GM19351 (cell line): ENCODE measurements around the gene SGMS2.

Source experiments
- ATAC-seq: cut with Tn5 transposase; IDR thresholded peaks from one replicate; pipeline ENCODE4 v1.9.1; 2021; ENCODE audit warnings: mild to moderate bottlenecking, moderate library complexity; ENCODE audit not compliant: unreplicated experiment

The SGMS2 gene

DNA sequence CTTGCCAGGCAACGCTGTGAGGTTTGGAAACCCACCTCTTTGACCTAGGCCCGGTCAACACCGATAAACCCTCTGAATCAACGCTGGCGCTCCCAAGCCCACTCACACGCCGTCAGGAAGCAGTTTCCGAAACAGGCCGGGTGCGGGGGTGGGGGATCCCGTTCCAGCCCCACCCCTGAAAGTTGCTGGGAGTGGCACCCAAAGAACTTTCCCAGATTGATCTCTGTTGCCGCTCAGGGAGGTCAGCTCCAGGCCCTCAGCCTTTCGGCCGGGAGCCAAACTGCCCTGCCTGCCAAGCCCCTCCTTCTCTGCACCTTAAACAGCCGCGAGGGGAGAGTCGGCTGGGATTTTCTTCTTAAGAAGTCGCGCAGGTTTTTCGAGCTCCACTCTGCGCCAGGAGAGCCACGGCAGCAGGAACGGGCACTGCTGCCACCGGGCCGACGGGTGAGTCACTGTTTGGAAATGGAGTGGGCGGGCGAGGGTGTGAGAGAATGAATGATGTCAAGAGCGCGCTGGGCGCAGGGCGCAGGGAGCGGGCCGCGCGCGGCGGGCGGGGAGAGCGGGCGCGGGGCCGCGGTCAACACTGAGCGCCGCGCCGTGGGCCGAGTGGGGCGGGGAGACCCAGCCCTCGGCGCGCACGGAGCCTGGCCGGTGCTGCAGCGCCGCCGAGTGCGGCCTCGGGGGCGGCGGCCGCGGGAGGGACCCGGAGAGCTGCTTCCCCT is at the start of gene SGMS2:
TSS of gene SGMS2 (plus strand) at position 583 of the 722 bp plus-strand sequence. CDS start 70,622 bp downstream, outside the sequence.
- ATAC-seq: peak; percentile 67

DNA sequence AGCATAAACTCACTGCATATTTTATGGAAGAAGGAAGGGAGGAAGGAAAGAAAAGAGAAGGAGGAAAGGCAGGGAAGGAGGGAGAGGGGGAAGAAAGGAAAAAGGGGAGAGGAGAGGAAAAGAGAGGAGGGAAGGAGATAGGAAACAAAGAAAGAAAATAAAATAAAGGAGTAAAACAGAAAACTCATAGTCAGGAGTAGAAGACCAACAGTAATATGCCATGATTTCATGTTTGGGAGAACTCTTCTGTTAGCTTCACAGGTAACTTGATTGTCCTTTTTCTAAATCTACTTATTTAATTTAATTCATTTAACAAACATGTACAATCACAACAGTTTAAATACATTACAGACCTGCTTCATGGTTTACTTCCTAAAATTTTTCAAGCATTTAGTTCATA is 46.8 kb upstream of the SGMS2 start:
- ATAC-seq: no peak

DNA sequence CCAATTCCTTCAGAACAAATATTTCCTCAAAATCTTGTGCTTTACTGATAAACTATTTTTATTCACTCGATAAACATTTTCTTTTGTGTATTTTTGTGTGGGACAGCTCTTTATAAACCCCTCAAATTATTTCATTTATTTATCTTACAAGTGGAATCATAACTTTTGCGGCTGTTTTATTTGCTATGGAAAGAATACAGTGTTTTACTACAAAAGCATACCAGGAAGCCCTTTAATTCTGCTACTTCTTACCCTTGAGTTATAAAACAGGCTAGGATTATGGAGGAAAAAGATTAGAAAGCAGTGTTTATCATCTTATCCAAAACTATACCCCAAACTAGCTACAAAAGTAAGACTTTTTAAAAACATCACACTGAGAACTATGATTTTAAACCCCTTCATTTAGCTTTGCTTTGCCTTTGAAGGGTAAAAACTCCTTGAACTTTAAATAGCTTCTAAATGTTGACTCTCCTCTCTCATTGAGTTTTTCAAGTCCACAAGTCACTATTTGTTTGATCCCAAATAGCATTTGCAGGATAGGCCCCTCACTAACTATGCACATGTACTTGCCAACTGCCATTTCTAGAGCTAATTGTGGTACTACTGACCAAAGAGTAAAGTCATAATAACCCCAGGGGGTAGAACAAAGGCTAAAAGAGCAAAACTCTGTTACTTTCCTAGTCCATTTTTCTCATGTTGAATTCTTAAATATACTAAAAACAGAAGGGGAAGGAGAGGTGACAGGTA is 45.8 kb upstream of the SGMS2 start:
- no peak for ATAC-seq

DNA sequence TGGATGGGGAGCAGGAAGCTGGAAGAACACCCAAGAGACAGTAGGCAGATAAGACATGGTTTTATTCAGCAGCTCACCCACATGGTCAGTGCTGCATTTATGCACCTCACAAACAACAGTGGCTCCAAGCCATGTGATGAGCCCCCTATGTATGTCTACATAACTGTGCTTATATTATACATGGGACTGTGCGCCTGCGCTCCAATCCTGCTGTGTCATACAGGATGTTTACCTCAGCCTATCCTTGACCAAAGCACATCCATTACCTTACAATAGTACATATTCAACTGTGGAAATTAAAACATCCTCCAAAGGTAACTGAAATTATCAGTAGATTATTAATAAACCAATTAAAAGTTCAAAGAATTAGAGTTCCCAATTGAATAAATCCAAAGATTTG is 44.1 kb upstream of the SGMS2 start:
- no peak for ATAC-seq

DNA sequence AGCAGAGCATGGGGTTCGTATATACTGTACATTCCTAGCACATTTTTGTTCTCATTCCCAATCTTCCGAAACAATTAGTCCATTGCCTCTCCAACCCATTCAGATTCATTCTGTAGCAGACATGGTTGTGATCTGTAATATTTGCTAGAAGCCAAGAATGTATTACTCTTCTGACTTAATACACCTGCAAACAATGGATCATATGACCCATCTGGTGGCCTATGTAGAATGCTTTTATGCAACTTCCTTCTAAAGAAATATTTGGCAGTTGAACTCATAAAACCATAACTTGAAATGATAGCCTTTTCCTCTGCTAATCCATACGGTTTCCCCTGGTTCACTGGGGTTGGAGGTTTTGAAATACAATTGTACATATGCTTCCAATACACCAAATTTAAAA is 32.8 kb upstream of the SGMS2 start:
- ATAC-seq: no peak

DNA sequence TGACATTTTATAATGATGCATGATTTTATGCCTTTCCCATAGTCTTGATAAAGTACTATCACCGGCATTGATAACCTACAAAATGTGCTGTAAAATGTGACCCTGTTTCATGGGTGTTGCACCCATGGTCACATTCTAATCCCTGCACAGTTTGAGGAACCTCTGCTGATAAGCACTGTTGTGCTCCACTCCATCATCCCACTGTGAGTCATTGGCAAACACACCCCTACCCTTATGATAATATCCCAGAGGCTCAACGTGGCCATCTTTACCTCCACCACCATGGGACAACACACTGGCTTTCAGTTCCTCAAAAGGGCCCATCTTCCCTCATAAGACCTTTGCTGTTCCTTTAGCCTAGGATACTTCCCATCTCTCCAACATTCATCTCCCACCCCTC is 32.0 kb upstream of the SGMS2 start:
- ATAC-seq: no peak

DNA sequence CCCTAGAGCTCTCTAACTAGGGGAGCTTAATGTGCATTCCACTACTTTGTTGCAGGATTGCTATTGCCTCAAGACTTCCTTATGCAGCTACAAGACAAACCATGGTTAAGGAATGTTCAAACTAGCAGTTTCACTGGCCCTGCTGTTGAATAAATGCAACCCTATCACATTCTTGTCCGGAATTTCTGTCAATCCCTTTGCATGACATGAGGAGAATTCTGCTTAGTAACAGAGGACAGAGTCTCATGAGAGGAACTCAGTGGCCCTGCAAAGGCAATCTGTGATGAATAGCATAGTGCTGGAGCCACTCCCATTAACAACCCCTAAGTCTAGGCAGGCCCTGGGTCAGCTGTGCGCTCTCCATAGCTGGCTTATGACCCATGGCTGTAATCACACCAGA is 30.7 kb upstream of the SGMS2 start:
- ATAC-seq: no peak

DNA sequence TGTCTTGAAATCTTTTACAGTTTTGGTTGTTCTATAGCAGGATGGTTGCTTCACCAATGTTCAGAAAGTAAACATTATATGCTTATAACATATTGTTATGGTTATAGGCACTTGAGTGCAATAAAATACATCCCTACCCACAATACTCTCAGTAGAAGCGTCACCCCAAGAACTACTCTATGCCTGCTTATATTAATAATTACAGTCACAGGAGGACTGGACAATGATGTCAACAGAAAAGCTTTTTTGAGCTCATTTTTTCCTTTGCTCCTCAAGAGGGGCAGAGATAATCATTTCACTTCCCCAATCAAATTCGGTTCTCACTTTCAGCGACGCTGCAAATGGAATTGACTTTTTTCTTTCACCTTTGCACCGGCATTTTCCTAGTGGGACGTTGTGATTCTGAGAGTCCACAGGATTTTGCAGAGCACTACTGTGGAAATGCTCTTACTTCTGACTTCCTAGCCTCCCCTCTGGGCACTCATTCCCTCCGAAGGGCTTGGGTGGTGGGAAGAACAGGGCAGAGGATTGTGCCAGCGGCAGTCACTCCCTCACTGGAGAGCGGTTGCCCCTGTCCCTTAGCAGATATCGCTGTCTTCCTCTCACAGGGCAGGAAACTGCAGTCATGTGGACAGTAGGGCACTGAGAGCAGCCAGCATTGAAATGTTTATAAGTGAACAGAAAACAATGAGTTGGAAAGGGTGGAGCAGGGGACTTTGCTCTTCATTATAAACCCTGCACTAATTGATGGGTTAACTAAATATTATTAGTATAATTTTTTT is 24.9 kb upstream of the SGMS2 start:
- no peak for ATAC-seq

DNA sequence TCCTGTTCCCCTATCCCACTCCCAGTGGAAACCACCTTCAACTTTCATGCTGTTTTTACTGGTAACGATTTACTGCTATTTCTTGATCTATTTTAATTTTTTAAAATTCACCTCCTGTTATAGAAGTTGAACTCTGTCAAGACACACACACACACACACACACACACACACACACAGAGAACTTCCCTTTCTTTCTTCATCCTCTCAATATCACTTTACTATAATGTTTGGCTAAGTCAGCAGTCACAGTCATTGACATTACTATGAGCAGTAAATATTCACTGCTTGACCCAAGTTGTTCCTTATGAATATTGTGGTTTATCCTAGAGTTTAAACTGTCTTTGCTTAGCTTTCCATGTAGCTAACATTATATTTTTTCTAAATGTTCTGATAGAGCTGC is 24.0 kb upstream of the SGMS2 start:
- no peak for ATAC-seq

DNA sequence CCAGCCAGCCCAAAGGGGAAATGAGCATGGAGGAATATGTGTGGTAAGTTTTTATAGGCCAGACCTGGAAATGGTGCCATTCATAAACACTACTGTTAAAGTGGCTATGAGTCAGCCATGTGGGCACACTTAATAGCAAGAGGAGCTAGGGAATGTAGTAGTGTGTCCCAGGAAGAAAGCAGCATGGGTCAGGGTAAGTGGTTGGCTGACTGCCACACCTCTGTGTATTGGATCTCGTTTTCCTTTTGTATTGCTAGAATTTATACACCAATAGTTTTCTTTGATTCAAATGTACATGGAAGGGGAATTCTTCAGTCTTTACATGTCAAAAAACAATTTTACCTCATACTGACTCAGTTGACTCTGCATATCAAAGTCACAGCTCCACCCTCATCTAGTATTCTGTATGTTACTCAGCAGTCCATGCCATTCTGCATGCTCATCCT is 22.9 kb upstream of the SGMS2 start:
- no peak for ATAC-seq

DNA sequence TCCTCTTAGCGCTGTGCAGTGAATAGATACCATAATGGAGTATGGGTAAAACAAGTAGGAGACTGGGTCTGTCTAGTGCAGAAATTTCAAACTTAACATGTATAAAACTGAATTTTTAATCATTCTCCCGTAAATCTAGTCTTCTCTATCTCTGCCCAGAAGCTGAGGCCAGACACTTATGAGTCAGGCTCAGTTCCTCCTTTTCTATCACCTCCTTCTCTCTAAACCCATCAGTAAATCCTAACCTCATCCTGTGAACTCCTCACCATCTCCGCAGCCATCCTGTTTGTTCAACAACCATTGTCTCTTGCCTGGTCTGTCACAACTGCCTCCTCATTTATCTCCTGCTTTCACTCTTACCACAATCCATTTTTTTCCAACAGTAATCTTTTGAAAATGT is 19.8 kb upstream of the SGMS2 start:
- no peak for ATAC-seq

DNA sequence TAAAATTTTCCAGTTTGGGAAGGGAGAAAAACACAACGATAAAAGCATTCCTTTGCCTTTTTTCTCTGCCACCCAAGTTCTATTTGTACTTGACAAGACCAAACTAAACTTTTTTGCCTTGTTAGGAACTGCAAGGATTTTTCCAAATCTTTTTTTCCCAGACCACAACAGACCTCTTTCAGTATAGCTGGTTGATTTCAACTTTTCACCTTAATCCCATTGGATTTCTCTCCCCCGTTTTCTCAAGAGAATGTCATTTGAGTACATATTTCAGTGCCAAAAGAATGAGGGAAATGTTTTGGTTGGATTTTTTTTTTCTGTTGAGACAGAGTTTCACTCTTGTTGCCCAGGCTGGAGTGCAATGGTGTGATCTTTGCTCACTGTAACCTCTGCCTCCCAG is 18.5 kb upstream of the SGMS2 start:
- no peak for ATAC-seq

DNA sequence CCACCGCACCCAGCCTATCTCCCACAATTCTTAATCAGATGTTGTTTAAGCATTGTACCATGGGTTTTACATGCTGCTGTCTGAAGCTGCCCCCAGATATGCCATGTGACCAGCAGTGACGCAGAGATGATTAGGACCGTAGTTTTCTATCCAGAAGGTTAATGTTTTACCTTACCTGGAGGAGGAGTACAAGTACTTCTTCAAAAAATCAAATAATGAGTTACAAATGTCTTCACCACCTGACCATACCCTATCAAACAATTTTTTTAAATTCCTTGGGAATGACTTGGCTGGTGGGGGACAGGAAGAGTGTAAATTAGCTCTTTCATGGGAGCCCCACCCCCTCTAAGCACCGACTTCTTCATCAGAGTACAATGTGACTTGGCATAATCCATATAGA is 16.2 kb upstream of the SGMS2 start:
- no peak for ATAC-seq

DNA sequence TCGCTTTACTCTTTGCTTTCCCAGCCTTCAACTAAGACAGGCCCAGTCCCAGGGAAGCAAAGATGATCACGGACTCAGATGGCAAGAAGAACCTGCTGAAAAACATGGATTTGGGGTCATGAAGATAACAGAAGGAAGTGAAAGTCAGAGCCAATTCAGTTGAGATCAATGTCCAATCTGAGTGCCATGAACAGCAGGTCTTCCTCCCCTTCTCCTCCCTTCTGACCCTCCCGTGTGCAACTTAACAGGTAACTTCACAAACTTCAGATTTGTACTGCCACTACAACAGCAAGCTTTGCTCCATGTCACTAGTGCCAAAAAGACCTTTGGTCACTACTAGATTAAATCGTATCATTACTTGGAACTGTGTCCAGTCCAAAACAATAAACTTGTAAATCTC is 15.5 kb upstream of the SGMS2 start:
- ATAC-seq: no peak

DNA sequence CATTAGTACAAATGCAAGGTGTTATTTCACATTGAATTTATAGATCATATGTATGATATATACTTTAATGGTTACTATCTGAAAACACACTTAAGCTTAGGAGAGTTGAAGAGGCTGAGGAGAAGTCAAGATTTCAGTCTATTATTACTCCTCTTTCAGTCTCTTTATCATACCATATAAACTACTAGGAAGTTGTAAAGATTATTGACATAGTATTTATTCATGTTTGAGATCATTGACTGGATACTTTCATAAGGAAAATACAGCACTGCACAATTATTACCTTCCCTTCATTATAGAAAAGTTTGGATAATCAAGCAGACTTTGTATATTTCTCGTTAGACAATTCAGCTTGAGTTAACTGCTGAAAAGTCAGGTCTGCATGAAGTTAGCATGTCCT is 10.0 kb upstream of the SGMS2 start:
- ATAC-seq: no peak

DNA sequence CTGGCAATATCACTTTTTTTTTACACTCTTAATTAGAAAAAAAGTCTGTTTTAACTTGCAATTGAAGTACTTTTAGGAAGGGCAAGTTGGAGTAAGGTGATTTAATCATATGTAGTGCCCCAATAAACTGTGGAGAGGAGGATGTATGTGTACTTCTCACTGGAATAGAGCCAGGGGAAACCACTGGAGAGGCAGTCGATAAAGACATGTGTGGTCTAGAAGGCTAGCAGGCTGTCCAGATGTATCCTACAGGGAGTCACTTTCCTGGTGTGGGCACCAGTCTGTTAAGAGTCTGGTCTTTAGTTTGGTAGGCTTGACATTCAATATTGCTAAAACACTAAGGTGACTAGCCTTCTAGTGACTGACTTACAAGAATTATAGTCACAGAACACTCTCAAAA is 9.6 kb upstream of the SGMS2 start:
- no peak for ATAC-seq

DNA sequence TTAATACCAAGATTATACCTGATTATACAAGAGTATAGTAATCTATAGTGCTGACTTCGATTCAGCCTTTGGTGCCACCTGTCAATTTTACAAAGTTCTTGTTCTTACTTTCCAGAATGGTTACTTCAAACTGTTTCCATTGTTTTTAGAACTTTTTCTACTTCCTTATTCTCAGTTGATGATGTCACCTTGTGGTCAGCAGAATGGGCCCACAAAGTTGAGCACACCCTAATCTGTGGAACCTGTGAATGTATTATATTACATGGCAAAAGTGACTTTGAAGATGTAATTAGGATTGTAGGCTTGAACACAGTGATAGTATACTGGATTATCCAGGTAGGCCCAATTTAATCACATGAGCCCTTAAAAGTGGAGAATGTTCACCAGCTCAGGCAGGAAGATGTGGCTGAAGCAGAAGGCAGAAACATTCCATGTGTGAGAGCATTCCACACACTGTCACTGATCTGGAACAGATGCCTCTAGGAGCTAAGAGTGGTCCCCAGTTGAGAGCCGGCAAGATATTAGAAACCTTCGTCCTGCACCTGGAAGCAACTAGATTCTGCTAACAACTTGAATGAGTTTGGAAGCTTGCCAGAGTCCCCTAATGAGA is 6.3 kb upstream of the SGMS2 start:
- peak; percentile 89 for ATAC-seq

DNA sequence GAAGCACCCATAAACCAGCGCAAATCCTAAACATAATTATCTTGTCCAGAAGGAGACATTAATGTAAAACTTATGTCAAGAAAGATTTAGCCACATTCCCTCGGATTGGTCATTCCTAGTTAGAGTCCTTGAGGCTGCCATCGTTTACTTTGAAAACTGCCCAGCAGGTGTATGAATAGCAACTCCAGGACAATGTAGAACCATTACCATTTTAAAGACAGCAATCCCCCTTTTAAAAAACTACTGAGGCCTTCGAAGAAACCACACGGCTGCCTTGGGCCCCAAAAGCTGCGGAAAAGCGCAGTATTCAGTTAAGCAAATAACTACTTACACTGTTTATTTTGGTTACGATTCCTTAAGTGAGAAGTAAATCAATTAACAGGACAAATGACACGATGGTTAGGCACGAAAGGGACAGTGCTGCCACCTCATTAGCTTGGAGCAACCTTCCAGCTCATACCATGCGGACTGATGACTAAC is 822 bp upstream of the SGMS2 start:
- no peak for ATAC-seq

DNA sequence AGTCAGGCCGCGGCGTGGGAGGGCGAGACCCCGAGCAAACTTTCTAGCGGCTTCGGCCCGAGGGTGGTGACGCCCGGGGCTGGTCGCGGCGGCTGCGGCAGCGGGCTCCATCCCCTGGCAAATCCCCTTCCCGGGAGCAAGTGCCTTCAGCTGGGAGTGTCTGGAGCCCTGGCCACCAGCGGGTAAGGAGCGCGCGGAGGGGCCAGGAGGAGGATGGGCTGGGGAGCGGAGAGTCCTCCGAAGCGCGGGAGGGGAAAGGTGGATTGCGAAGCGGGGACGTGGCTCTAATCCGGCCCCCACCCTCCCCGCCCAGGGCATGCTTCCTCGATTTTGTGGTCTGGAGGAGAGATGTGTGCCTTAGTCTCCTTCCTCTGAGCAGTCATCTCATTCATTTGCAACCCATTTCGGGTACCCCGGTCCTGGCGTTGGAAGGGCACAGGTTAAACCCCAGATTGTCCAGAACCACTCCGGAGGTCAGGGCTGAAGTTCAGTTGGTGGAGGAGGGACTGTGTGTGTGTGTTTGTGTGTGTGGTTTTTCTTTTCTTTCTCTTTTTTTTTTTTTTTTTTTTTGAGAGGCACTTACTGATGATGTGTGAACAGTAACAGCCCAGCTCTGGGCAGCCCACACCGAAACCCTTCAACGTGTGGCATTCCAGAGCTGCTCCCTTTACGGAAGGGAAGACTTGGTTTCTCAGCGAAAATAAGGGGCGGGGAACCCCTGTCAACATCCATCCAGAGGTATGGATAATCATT is 516 bp downstream of the SGMS2 start:
- peak; percentile 30 for ATAC-seq

DNA sequence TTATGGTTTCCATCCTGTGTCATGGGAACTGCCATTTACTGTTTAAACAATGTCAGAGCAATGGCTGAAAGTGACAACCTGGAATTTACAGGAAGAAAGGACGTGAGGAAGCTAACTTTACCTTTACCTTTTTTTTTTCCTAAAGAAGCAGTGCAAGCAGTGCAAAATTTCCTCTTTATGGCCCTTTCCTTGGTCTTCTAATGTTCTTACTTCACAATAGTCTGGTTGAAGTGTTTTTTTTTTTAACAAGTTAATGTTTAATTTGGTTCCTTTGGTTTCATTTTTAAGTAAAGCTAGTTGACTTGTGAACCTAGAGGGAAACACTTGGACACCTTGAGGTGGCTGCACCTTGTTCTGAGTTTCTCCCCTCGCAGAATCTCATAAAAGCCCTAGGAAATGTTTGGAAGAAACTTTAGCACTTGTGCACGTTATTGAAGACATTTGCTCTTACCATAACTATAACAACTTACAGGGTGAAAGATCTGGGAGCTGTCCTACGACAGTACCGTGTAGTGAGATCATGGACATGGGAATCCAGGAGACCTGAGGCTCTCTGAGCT is 1.8 kb downstream of the SGMS2 start:
- no peak for ATAC-seq
